IMR-90 (cell line): ENCODE results near the gene ELANE. TPM values are rescaled to one million over a fixed set of nuclear protein-coding genes. Genes with fewer than 3 reads are reported as not detected.

Source experiments
- ATAC-seq: fragments of 200-7000 bp; cut with Tn5 transposase; 2 replicates; pipeline ENCODE4 v1.9.1; 2020; ENCODE audit warnings: low read depth, mild to moderate bottlenecking, moderate library complexity
- BruUV-seq: library from RNA; stranded (reverse); fragments of 400-500 nt; replicated peaks from 2 replicates; lab custom pipeline; 2021; lab: Mats Ljungman, UMichigan
- CTCF ChIA-PET: fragments of 300-600 bp; formaldehyde crosslinking; extraction: SDS; loops from one replicate; lab custom pipeline; 2021; ENCODE audit warnings: antibody characterized with exemption; lab: Yijun Ruan, JAX
- POLR2A ChIA-PET: fragments of 300-600 bp; sonication (Branson Sonifier 250); formaldehyde crosslinking; loops from one replicate; lab custom pipeline; 2022; ENCODE audit warnings: antibody characterized with exemption; ENCODE audit not compliant: unreplicated experiment; lab: Charles Lee
- DNase-seq: peaks from one replicate; pipeline ENCODE4 v3.0.0; 2013
- H2AFZ ChIP-seq: replicated peaks from 2 replicates; pipeline ENCODE3; 2013; ENCODE audit warnings: low read length, mild to moderate bottlenecking; ENCODE audit not compliant: poor library complexity
- H2AK5ac ChIP-seq: 2 replicates; pipeline ENCODE4 v1.6.1; 2013; ENCODE audit warnings: low read depth, low read length, inconsistent platforms
- H2AK9ac ChIP-seq: replicated peaks from 2 replicates; pipeline ENCODE3; 2013; ENCODE audit warnings: mild to moderate bottlenecking, low read depth, low read length, moderate library complexity; ENCODE audit not compliant: poor library complexity
- H2BK120ac ChIP-seq: 2 replicates; pipeline ENCODE4 v1.6.1; 2013; ENCODE audit warnings: low read depth, low read length, inconsistent platforms
- H2BK15ac ChIP-seq: 3 replicates; pipeline ENCODE4 v1.6.1; 2013; ENCODE audit warnings: low read depth, low read length, inconsistent platforms
- H2BK20ac ChIP-seq: 2 replicates; pipeline ENCODE4 v1.6.1; 2013; ENCODE audit warnings: low read depth, mild to moderate bottlenecking, inconsistent platforms, low read length, moderate library complexity
- H2BK5ac ChIP-seq: 2 replicates; pipeline ENCODE4 v1.6.1; 2013; ENCODE audit warnings: mild to moderate bottlenecking, low read depth, low read length, inconsistent platforms; ENCODE audit not compliant: poor library complexity, severe bottlenecking
- H3K14ac ChIP-seq: replicated peaks from 2 replicates; pipeline ENCODE4 v1.6.1; 2013; ENCODE audit warnings: low read depth, low read length, inconsistent platforms
- H3K18ac ChIP-seq: 2 replicates; pipeline ENCODE4 v1.6.1; 2013; ENCODE audit warnings: low read depth, low read length, control low read depth
- H3K23ac ChIP-seq: 2 replicates; pipeline ENCODE4 v1.6.1; 2013; ENCODE audit warnings: low read depth, low read length, inconsistent platforms
- H3K27ac ChIP-seq: 2 replicates; pipeline ENCODE4 v1.5.1; 2013; ENCODE audit warnings: mild to moderate bottlenecking, control low read depth, low read length; ENCODE audit not compliant: insufficient read depth
- H3K27me3 ChIP-seq: 2 replicates; pipeline ENCODE4 v1.6.1; 2013; ENCODE audit warnings: low read length; ENCODE audit not compliant: control insufficient read depth, insufficient read depth
- H3K36me3 ChIP-seq: 2 replicates; pipeline ENCODE4 v1.6.1; 2013; ENCODE audit warnings: low read length, mixed read lengths; ENCODE audit not compliant: control insufficient read depth, insufficient read depth
- H3K4ac ChIP-seq: 2 replicates; pipeline ENCODE4 v1.6.1; 2013; ENCODE audit warnings: low read depth, low read length, inconsistent platforms
- H3K4me1 ChIP-seq: 2 replicates; pipeline ENCODE4 v1.6.1; 2013; ENCODE audit warnings: low read length, mixed read lengths; ENCODE audit not compliant: control insufficient read depth, insufficient read depth
- H3K4me2 ChIP-seq: 2 replicates; pipeline ENCODE4 v1.6.1; 2013; ENCODE audit warnings: low read depth, mild to moderate bottlenecking, control low read depth, low read length, moderate library complexity
- H3K4me3 ChIP-seq: 2 replicates; pipeline ENCODE4 v1.5.1; 2013; ENCODE audit warnings: low read depth, mild to moderate bottlenecking, control low read depth, low read length, moderate library complexity; ENCODE audit not compliant: insufficient read depth
- H3K56ac ChIP-seq: 2 replicates; pipeline ENCODE4 v1.6.1; 2013; ENCODE audit warnings: low read length, inconsistent platforms; ENCODE audit not compliant: insufficient read depth; ENCODE audit errors: extremely low read depth
- H3K79me1 ChIP-seq, 2 experiments: 2 replicates each; pipeline ENCODE4 v1.6.1; 2013; ENCODE audit warnings: low read length in 2 of 2, inconsistent platforms in 1 of 2, low read depth in 1 of 2
- H3K9ac ChIP-seq: 2 replicates; pipeline ENCODE4 v1.6.1; 2013; ENCODE audit warnings: low read depth, low read length, control low read depth
- H3K9me1 ChIP-seq: 2 replicates; pipeline ENCODE4 v1.6.1; 2013; ENCODE audit warnings: low read length, inconsistent platforms; ENCODE audit not compliant: insufficient read depth
- H3K9me3 ChIP-seq: 2 replicates; pipeline ENCODE4 v1.6.1; 2013; ENCODE audit warnings: low read length; ENCODE audit not compliant: control insufficient read depth, insufficient read depth
- H4K20me1 ChIP-seq: 2 replicates; pipeline ENCODE4 v1.6.1; 2013; ENCODE audit warnings: low read length, inconsistent platforms; ENCODE audit not compliant: insufficient read depth
- H4K5ac ChIP-seq: 2 replicates; pipeline ENCODE4 v1.6.1; 2013; ENCODE audit warnings: mild to moderate bottlenecking, low read depth, low read length, control low read depth
- H4K8ac ChIP-seq, 2 experiments: 2 replicates each; pipeline ENCODE4 v1.6.1; 2013; ENCODE audit warnings: low read depth in 2 of 2, low read length in 2 of 2, control low read depth in 1 of 2, inconsistent platforms in 1 of 2
- H4K91ac ChIP-seq: 2 replicates; pipeline ENCODE4 v1.6.1; 2013; ENCODE audit warnings: low read depth, low read length, inconsistent platforms; ENCODE audit not compliant: insufficient read depth
- BHLHE40 ChIP-seq: fragments of 150-350 bp; IDR thresholded peaks from 2 replicates; pipeline ENCODE4 v1.6.1; 2016; ENCODE audit warnings: mild to moderate bottlenecking, low read depth, low read length
- CEBPB ChIP-seq: IDR thresholded peaks from 2 replicates; pipeline ENCODE4 v1.6.1; 2012; ENCODE audit warnings: low read depth, low read length, improper control_type of control experiment
- CHD1 ChIP-seq: IDR thresholded peaks from 2 replicates; pipeline ENCODE4 v1.6.1; 2012; ENCODE audit warnings: low read depth, low read length, improper control_type of control experiment
- FOS ChIP-seq: fragments of 150-350 bp; IDR thresholded peaks from 2 replicates; pipeline ENCODE4 v1.6.1; 2016; ENCODE audit warnings: low read depth, low read length
- MAFK ChIP-seq: IDR thresholded peaks from 2 replicates; pipeline ENCODE4 v1.6.1; 2012; ENCODE audit warnings: low read depth, low read length, improper control_type of control experiment
- MAZ ChIP-seq: IDR thresholded peaks from 2 replicates; pipeline ENCODE4 v1.6.1; 2012; ENCODE audit warnings: low read depth, mild to moderate bottlenecking, low read length, improper control_type of control experiment, moderate library complexity, borderline replicate concordance
- MXI1 ChIP-seq: IDR thresholded peaks from 2 replicates; pipeline ENCODE4 v1.6.1; 2012; ENCODE audit warnings: low read depth, mild to moderate bottlenecking, low read length, moderate library complexity, borderline replicate concordance
- NFE2L2 ChIP-seq: fragments of 150-350 bp; IDR thresholded peaks from 2 replicates; pipeline ENCODE4 v1.6.1; 2016; ENCODE audit warnings: low read depth, mild to moderate bottlenecking, low read length
- POLR2A ChIP-seq: IDR thresholded peaks from 2 replicates; pipeline ENCODE4 v1.6.1; 2012; ENCODE audit warnings: mild to moderate bottlenecking, low read depth, low read length
- RAD21 ChIP-seq: IDR thresholded peaks from 2 replicates; pipeline ENCODE4 v1.6.1; 2012; ENCODE audit warnings: low read length, improper control_type of control experiment
- RCOR1 ChIP-seq: IDR thresholded peaks from 2 replicates; pipeline ENCODE4 v1.6.1; 2012; ENCODE audit warnings: mild to moderate bottlenecking, low read length, improper control_type of control experiment; ENCODE audit not compliant: insufficient replicate concordance
- RFX5 ChIP-seq: IDR thresholded peaks from 2 replicates; pipeline ENCODE4 v1.8.0; 2012; ENCODE audit warnings: low read depth, mild to moderate bottlenecking, low read length, moderate library complexity
- SMC3 ChIP-seq: fragments of 150-350 bp; IDR thresholded peaks from 2 replicates; pipeline ENCODE4 v1.6.1; 2016; ENCODE audit warnings: low read depth, mild to moderate bottlenecking, antibody characterized with exemption, low read length, moderate library complexity
- WGBS, 2 experiments: methylation state at CpG; one replicate each; pipeline versions ENCODE4 v1.1.5 to v1.1.7; 2013; ENCODE audit warnings: missing lambda C conversion rate in 2 of 2; ENCODE audit not compliant: insufficient read length in 1 of 2; ENCODE audit errors: extremely low coverage in 2 of 2; 5-methylcytosine and 5-hydroxymethylcytosine counted together
- dilution Hi-C: fragments of 300-500 bp; cut with HindIII; formaldehyde crosslinking; loops from one replicate; pipeline ENCODE4 v1.14.3; 2018; ENCODE audit warnings: low sequenced_read_pairs; ENCODE audit not compliant: unreplicated experiment
- in situ Hi-C: fragments of 300-500 bp; cut with MboI; formaldehyde crosslinking; loops from 3 replicates; pipeline ENCODE4 v1.14.3; 2019; ENCODE audit warnings: low sequenced_read_pairs, inconsistent platforms, mixed read lengths
- intact Hi-C: fragments of 100-400 bp; cut with micrococcal nuclease; formaldehyde crosslinking; loops from 2 replicates; pipeline ENCODE4 v1.10.0; 2022
- polyA plus RNA-seq, 3 experiments: library from polyadenylated mRNA; depleted of rRNA; stranded (reverse); fragments of >200 nt; gene quantifications; 2 replicates each; pipeline ENCODE4 v1.2.3, GENCODE V29; 2012; ENCODE audit warnings: low replicate concordance in 1 of 3
- total RNA-seq: library from RNA; depleted of rRNA; stranded (reverse); fragments of >200 nt; gene quantifications from 2 replicates; pipeline ENCODE4 v1.2.3, GENCODE V29; 2012
- TF ChIP-seq, protein P1 (sequence below): fragments of 150-350 bp; IDR thresholded peaks from 2 replicates; pipeline ENCODE4 v1.6.1; 2017; ENCODE audit warnings: mild to moderate bottlenecking, antibody characterized with exemption, low read length, low read depth
- TF ChIP-seq, protein P2 (sequence below): fragments of 150-350 bp; IDR thresholded peaks from 2 replicates; pipeline ENCODE4 v1.6.1; 2016; ENCODE audit warnings: low read depth, mild to moderate bottlenecking, low read length, moderate library complexity, borderline replicate concordance
- TF ChIP-seq, protein P3 (sequence below): conservative IDR thresholded peaks from 2 replicates; pipeline ENCODE4 v1.5.1; 2012; ENCODE audit warnings: mild to moderate bottlenecking, low read depth, low read length, improper control_type of control experiment

The ELANE gene
- total and polyA plus RNA-seq, 2 of the 4 experiments (the other 2 are of a cell fraction): 0.27 TPM; not detected in 1

DNA sequence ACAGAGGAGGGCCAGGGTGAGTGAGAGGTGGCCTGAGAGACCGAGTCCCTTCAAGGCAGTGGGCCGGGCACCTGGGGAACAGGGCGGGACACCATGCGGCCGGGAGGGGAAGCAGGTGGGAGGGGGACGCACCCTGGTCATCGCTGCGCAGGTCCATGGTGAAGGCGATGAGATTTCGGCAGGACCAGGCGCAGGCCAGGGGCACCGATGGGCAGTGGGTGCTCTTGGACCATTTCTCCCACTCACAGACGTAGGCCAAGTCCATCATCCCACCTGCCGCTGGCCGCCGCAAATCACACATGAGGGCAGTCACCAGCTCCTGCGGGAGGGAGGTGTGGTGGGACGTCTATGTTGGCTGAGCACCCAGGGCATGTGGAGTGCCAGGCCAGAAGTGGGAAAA is 38.7 kb downstream of the ELANE start:
- no peak overlapping the region for H3K18ac ChIP-seq
- no peak overlapping the region for H3K9ac ChIP-seq
- H4K8ac ChIP-seq: no peak overlapping the region
- H3K14ac ChIP-seq: no peak overlapping the region
- no peaks in the 10 kb centered on the region for H3K9me3 ChIP-seq
- dilution Hi-C loops: no loop called here
- H3K4me1 ChIP-seq: no peaks in the 10 kb centered on the region
- in situ Hi-C loops: no loop called here
- no peak overlapping the region for H2AFZ ChIP-seq
- no peak overlapping the region for H4K91ac ChIP-seq
- no peak overlapping the region for H2BK120ac ChIP-seq
- peaks cover 35% of the 10 kb centered on the region for H3K36me3 ChIP-seq
- no peak overlapping the region for H2AK9ac ChIP-seq
- no peak overlapping the region for H3K4ac ChIP-seq
- no peak overlapping the region for H2BK5ac ChIP-seq
- H3K27me3 ChIP-seq: no peaks in the 10 kb centered on the region
- DNase-seq (no peak), ATAC-seq (no peak)
- 60% methylated on average over 1 of the region's 18 CpGs; no CpG with 5 or more reads in 1 of the 2 experiments for WGBS, 2 experiments
- CTCF ChIA-PET: no interaction called here
- no peak overlapping the region for H2BK20ac ChIP-seq
- no peak overlapping the region for H4K5ac ChIP-seq
- no peak overlapping the region for H3K27ac ChIP-seq
- H3K9me1 ChIP-seq: peaks cover 6% of the 10 kb centered on the region; the same call in 1 of the 2 replicates
- H3K79me1 ChIP-seq: peaks cover 13 to 39% of the 10 kb centered on the region in 2 experiments
- no peak overlapping the region for H2AK5ac ChIP-seq
- H3K4me2 ChIP-seq: no peak overlapping the region
- H4K20me1 ChIP-seq: peaks cover 6% of the 10 kb centered on the region; the same call in 1 of the 2 replicates
- TF ChIP-seq, protein P1, sequence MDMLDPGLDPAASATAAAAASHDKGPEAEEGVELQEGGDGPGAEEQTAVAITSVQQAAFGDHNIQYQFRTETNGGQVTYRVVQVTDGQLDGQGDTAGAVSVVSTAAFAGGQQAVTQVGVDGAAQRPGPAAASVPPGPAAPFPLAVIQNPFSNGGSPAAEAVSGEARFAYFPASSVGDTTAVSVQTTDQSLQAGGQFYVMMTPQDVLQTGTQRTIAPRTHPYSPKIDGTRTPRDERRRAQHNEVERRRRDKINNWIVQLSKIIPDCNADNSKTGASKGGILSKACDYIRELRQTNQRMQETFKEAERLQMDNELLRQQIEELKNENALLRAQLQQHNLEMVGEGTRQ: no peak
- TF ChIP-seq MAFK: no peak
- TF ChIP-seq SMC3: no peak
- no peak for TF ChIP-seq FOS
- TF ChIP-seq, protein P2, sequence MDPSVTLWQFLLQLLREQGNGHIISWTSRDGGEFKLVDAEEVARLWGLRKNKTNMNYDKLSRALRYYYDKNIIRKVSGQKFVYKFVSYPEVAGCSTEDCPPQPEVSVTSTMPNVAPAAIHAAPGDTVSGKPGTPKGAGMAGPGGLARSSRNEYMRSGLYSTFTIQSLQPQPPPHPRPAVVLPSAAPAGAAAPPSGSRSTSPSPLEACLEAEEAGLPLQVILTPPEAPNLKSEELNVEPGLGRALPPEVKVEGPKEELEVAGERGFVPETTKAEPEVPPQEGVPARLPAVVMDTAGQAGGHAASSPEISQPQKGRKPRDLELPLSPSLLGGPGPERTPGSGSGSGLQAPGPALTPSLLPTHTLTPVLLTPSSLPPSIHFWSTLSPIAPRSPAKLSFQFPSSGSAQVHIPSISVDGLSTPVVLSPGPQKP: no peak
- TF ChIP-seq POLR2A: no peak
- TF ChIP-seq, protein P3, sequence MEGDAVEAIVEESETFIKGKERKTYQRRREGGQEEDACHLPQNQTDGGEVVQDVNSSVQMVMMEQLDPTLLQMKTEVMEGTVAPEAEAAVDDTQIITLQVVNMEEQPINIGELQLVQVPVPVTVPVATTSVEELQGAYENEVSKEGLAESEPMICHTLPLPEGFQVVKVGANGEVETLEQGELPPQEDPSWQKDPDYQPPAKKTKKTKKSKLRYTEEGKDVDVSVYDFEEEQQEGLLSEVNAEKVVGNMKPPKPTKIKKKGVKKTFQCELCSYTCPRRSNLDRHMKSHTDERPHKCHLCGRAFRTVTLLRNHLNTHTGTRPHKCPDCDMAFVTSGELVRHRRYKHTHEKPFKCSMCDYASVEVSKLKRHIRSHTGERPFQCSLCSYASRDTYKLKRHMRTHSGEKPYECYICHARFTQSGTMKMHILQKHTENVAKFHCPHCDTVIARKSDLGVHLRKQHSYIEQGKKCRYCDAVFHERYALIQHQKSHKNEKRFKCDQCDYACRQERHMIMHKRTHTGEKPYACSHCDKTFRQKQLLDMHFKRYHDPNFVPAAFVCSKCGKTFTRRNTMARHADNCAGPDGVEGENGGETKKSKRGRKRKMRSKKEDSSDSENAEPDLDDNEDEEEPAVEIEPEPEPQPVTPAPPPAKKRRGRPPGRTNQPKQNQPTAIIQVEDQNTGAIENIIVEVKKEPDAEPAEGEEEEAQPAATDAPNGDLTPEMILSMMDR: no peak
- no peak for TF ChIP-seq RCOR1
- TF ChIP-seq BHLHE40: no peak
- no peak for TF ChIP-seq MAZ
- no peak for TF ChIP-seq CHD1
- no peak for TF ChIP-seq CEBPB
- TF ChIP-seq MXI1: no peak
- TF ChIP-seq RAD21: no peak
- TF ChIP-seq RFX5: no peak
- no peak for TF ChIP-seq NFE2L2
- no TSS peak for BruUV-seq
- no peak overlapping the region for H3K56ac ChIP-seq
- POLR2A ChIA-PET: no interaction called here
- H2BK15ac ChIP-seq: no peak overlapping the region
- no peak overlapping the region for H3K23ac ChIP-seq
- no peak overlapping the region for H3K4me3 ChIP-seq
- intact Hi-C loops: no loop called here
